Measurements from ENCODE around the gene DBH.

DNA sequence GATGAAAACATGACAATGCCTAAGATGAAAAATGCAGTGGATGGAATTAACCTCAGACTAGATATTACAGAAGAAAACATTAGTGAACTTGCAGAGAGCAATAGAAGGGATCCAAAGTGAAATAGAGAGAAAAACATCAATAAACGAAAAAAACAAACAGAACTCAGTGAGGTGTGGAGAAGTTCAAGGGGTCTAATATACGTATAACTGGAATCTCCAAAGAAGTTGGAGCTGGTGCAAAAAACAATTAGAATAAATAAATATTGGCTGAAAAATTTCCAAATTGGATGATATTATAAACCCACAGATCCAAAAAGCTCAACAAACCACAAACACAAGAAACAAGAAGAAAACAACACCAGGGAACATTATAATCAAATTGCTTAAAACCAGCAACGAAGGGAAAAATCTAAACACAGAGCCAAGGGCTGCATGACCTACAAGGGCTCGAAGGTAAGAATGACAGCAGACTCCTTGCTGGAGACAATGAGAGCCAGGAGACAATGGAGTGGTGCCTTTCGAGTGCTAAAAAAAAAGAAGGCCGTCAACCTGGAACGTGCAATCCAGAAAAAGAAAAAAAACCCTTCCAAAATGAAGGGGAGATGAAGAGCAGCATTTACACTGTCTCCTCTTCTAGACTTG lies 38.7 kb upstream of the DBH start:
- TF ChIP-seq TAF1 (IDR thresholded peaks at IDR 0.05; ENCODE audit: low read depth) (no peak), NFIC (IDR thresholded peaks at IDR 0.05) (no peak), CEBPB (IDR thresholded peaks at IDR 0.05) (no peak), EP300 (IDR thresholded peaks at IDR 0.05; ENCODE audit: borderline replicate concordance) (no peak)
- TF ChIP-seq, protein P1, sequence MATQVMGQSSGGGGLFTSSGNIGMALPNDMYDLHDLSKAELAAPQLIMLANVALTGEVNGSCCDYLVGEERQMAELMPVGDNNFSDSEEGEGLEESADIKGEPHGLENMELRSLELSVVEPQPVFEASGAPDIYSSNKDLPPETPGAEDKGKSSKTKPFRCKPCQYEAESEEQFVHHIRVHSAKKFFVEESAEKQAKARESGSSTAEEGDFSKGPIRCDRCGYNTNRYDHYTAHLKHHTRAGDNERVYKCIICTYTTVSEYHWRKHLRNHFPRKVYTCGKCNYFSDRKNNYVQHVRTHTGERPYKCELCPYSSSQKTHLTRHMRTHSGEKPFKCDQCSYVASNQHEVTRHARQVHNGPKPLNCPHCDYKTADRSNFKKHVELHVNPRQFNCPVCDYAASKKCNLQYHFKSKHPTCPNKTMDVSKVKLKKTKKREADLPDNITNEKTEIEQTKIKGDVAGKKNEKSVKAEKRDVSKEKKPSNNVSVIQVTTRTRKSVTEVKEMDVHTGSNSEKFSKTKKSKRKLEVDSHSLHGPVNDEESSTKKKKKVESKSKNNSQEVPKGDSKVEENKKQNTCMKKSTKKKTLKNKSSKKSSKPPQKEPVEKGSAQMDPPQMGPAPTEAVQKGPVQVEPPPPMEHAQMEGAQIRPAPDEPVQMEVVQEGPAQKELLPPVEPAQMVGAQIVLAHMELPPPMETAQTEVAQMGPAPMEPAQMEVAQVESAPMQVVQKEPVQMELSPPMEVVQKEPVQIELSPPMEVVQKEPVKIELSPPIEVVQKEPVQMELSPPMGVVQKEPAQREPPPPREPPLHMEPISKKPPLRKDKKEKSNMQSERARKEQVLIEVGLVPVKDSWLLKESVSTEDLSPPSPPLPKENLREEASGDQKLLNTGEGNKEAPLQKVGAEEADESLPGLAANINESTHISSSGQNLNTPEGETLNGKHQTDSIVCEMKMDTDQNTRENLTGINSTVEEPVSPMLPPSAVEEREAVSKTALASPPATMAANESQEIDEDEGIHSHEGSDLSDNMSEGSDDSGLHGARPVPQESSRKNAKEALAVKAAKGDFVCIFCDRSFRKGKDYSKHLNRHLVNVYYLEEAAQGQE (IDR thresholded peaks at IDR 0.05; ENCODE audit: low read depth) = no peak

All from Ishikawa (cell line).